CD4-positive, alpha-beta T cell treated with Interleukin-10 for 1 hour (primary cell): ENCODE measurements around the gene TRHDE.

Experiments
- DNase-seq: peaks from one replicate; pipeline ENCODE4 v3.0.0-alpha.2; 2020

Gene TRHDE

GRCh38 chr12:72272091-72272661 is at the start of gene TRHDE:
Gene TRHDE (plus strand): TSS chr12:72272370. CDS start chr12:72272644, 274 bp downstream.
- DNase-seq = no peak

GRCh38 chr12:72226510-72226909 is 45.7 kb upstream of the TRHDE start:
- DNase-seq = no peak

GRCh38 chr12:72228424-72228823 is 43.7 kb upstream of the TRHDE start:
- DNase-seq = no peak

- no peak for DNase-seq
Measured at GRCh38 chr12:72230589-72230988, 41.6 kb upstream of the TRHDE start.

GRCh38 chr12:72234886-72235285 is 37.3 kb upstream of the TRHDE start:
- no peak for DNase-seq

- DNase-seq = no peak
Measured at GRCh38 chr12:72236071-72236705, 36.0 kb upstream of the TRHDE start.

- no peak for DNase-seq
Measured at GRCh38 chr12:72241552-72241951, 30.6 kb upstream of the TRHDE start.

- DNase-seq = no peak
Measured at GRCh38 chr12:72242946-72243345, 29.2 kb upstream of the TRHDE start.

GRCh38 chr12:72246370-72246769 is 25.8 kb upstream of the TRHDE start:
- no peak for DNase-seq

- no peak for DNase-seq
Measured at GRCh38 chr12:72250346-72250745, 21.8 kb upstream of the TRHDE start.

GRCh38 chr12:72256725-72257124 is 15.4 kb upstream of the TRHDE start:
- no peak for DNase-seq

GRCh38 chr12:72261885-72262284 is 10.3 kb upstream of the TRHDE start:
- DNase-seq = no peak

GRCh38 chr12:72264548-72265175 is 7.5 kb upstream of the TRHDE start:
- DNase-seq = no peak

- no peak for DNase-seq
Measured at GRCh38 chr12:72267974-72268373, 4.2 kb upstream of the TRHDE start.

- no peak for DNase-seq
Measured at GRCh38 chr12:72268386-72268785, 3.8 kb upstream of the TRHDE start.

GRCh38 chr12:72269491-72269890 is 2.7 kb upstream of the TRHDE start:
- no peak for DNase-seq

- no peak for DNase-seq
Measured at GRCh38 chr12:72270246-72270645, 1.9 kb upstream of the TRHDE start.

GRCh38 chr12:72270961-72271360 is 1.2 kb upstream of the TRHDE start:
- DNase-seq = no peak

GRCh38 chr12:72271451-72272090 is 599 bp upstream of the TRHDE start:
- no peak for DNase-seq

- no peak for DNase-seq
Measured at GRCh38 chr12:72272731-72273498, 745 bp downstream of the TRHDE start.

GRCh38 chr12:72273499-72273837 is 1.3 kb downstream of the TRHDE start:
- no peak for DNase-seq

- DNase-seq = no peak
Measured at GRCh38 chr12:72273851-72274351, 1.7 kb downstream of the TRHDE start.

- DNase-seq = no peak
Measured at GRCh38 chr12:72274931-72275330, 2.8 kb downstream of the TRHDE start.
